ENCODE results near the gene KCNMA1.

The KCNMA1 gene

GRCh38 chr10:77231884-77232610, 405.6 kb downstream of the KCNMA1 start:
- Histone ChIP-seq H3K27me3 (ENCODE audit: insufficient read depth, insufficient read length) (no peaks in the 10 kb centered on the region), H3K9me3 (ENCODE audit: insufficient read depth, low read length) (peaks cover 19% of the 10 kb centered on the region; the same call in 1 of the 2 replicates), H3K36me3 (ENCODE audit: insufficient read depth, insufficient read length, low read length) (no peaks in the 10 kb centered on the region), H3K4me1 (ENCODE audit: insufficient read depth, insufficient read length) (no peaks in the 10 kb centered on the region), H3K4me3 (ENCODE audit: insufficient read length, low read depth) (no peak overlapping the region), H3K9ac (ENCODE audit: insufficient read length, low read depth) (no peak overlapping the region)
- no peak for DNase-seq (ENCODE audit: low read depth, low spot score)
- no peak for TF ChIP-seq ZNF274 (IDR thresholded peaks at IDR 0.05; ENCODE audit: low read depth, low read length)
- TF ChIP-seq SUZ12 (IDR thresholded peaks at IDR 0.05; ENCODE audit: extremely low read depth, insufficient read depth, insufficient read length), result no peak
- no peak for TF ChIP-seq YY1 (IDR thresholded peaks at IDR 0.05; ENCODE audit: insufficient read depth, insufficient read length)

- H3K9ac ChIP-seq (ENCODE audit: insufficient read length, low read depth), result no peak overlapping the region
- peaks cover 19% of the 10 kb centered on the region; the same call in 1 of the 2 replicates for H3K9me3 ChIP-seq (ENCODE audit: insufficient read depth, low read length)
- no peak overlapping the region for H3K4me3 ChIP-seq (ENCODE audit: insufficient read length, low read depth)
- no peaks in the 10 kb centered on the region for H3K36me3 ChIP-seq (ENCODE audit: insufficient read depth, insufficient read length, low read length)
- no peak for DNase-seq (ENCODE audit: low read depth, low spot score)
- H3K27me3 ChIP-seq (ENCODE audit: insufficient read depth, insufficient read length), result no peaks in the 10 kb centered on the region
- TF ChIP-seq SUZ12 (IDR thresholded peaks at IDR 0.05; ENCODE audit: extremely low read depth, insufficient read depth, insufficient read length), result no peak
- no peak for TF ChIP-seq ZNF274 (IDR thresholded peaks at IDR 0.05; ENCODE audit: low read depth, low read length)
- TF ChIP-seq YY1 (IDR thresholded peaks at IDR 0.05; ENCODE audit: insufficient read depth, insufficient read length), result no peak
- H3K4me1 ChIP-seq (ENCODE audit: insufficient read depth, insufficient read length), result no peaks in the 10 kb centered on the region
Measured at GRCh38 chr10:77231375-77231774, 406.2 kb downstream of the KCNMA1 start.

- Histone ChIP-seq H3K27me3 (ENCODE audit: insufficient read depth, insufficient read length) (no peaks in the 10 kb centered on the region), H3K9ac (ENCODE audit: insufficient read length, low read depth) (no peak overlapping the region), H3K9me3 (ENCODE audit: insufficient read depth, low read length) (peaks cover 12% of the 10 kb centered on the region; the same call in 1 of the 2 replicates), H3K4me1 (ENCODE audit: insufficient read depth, insufficient read length) (peaks cover 3% of the 10 kb centered on the region), H3K4me3 (ENCODE audit: insufficient read length, low read depth) (no peak overlapping the region), H3K36me3 (ENCODE audit: insufficient read depth, insufficient read length, low read length) (no peaks in the 10 kb centered on the region)
- no peak for DNase-seq (ENCODE audit: low read depth, low spot score)
- TF ChIP-seq ZNF274 (IDR thresholded peaks at IDR 0.05; ENCODE audit: low read depth, low read length), result no peak
- TF ChIP-seq YY1 (IDR thresholded peaks at IDR 0.05; ENCODE audit: insufficient read depth, insufficient read length), result no peak
- TF ChIP-seq SUZ12 (IDR thresholded peaks at IDR 0.05; ENCODE audit: extremely low read depth, insufficient read depth, insufficient read length), result no peak
Measured at GRCh38 chr10:77230194-77230593, 407.4 kb downstream of the KCNMA1 start.

- Histone ChIP-seq H3K9me3 (ENCODE audit: insufficient read depth, low read length) (peaks cover 12% of the 10 kb centered on the region; the same call in 1 of the 2 replicates), H3K9ac (ENCODE audit: insufficient read length, low read depth) (no peak overlapping the region), H3K27me3 (ENCODE audit: insufficient read depth, insufficient read length) (no peaks in the 10 kb centered on the region), H3K4me3 (ENCODE audit: insufficient read length, low read depth) (no peak overlapping the region), H3K36me3 (ENCODE audit: insufficient read depth, insufficient read length, low read length) (no peaks in the 10 kb centered on the region), H3K4me1 (ENCODE audit: insufficient read depth, insufficient read length) (peaks cover 3% of the 10 kb centered on the region)
- TF ChIP-seq YY1 (IDR thresholded peaks at IDR 0.05; ENCODE audit: insufficient read depth, insufficient read length) (no peak), ZNF274 (IDR thresholded peaks at IDR 0.05; ENCODE audit: low read depth, low read length) (no peak), SUZ12 (IDR thresholded peaks at IDR 0.05; ENCODE audit: extremely low read depth, insufficient read depth, insufficient read length) (no peak)
- DNase-seq (ENCODE audit: low read depth, low spot score), result no peak
Measured at GRCh38 chr10:77229704-77230103, 407.9 kb downstream of the KCNMA1 start.

- Histone ChIP-seq H3K9ac (ENCODE audit: insufficient read length, low read depth) (no peak overlapping the region), H3K27me3 (ENCODE audit: insufficient read depth, insufficient read length) (no peaks in the 10 kb centered on the region), H3K36me3 (ENCODE audit: insufficient read depth, insufficient read length, low read length) (no peaks in the 10 kb centered on the region), H3K9me3 (ENCODE audit: insufficient read depth, low read length) (peaks cover 9% of the 10 kb centered on the region; the same call in 1 of the 2 replicates), H3K4me1 (ENCODE audit: insufficient read depth, insufficient read length) (peaks cover 3% of the 10 kb centered on the region), H3K4me3 (ENCODE audit: insufficient read length, low read depth) (no peak overlapping the region)
- no peak for TF ChIP-seq YY1 (IDR thresholded peaks at IDR 0.05; ENCODE audit: insufficient read depth, insufficient read length)
- TF ChIP-seq SUZ12 (IDR thresholded peaks at IDR 0.05; ENCODE audit: extremely low read depth, insufficient read depth, insufficient read length), result no peak
- no peak for TF ChIP-seq ZNF274 (IDR thresholded peaks at IDR 0.05; ENCODE audit: low read depth, low read length)
- DNase-seq (ENCODE audit: low read depth, low spot score), result no peak
Measured at GRCh38 chr10:77228559-77228958, 409.0 kb downstream of the KCNMA1 start.

GRCh38 chr10:77226853-77227565, 410.6 kb downstream of the KCNMA1 start:
- Histone ChIP-seq H3K36me3 (ENCODE audit: insufficient read depth, insufficient read length, low read length) (no peaks in the 10 kb centered on the region), H3K27me3 (ENCODE audit: insufficient read depth, insufficient read length) (no peaks in the 10 kb centered on the region), H3K4me1 (ENCODE audit: insufficient read depth, insufficient read length) (peaks cover 3% of the 10 kb centered on the region), H3K4me3 (ENCODE audit: insufficient read length, low read depth) (no peak overlapping the region), H3K9ac (ENCODE audit: insufficient read length, low read depth) (no peak overlapping the region), H3K9me3 (ENCODE audit: insufficient read depth, low read length) (no peaks in the 10 kb centered on the region)
- DNase-seq (ENCODE audit: low read depth, low spot score), result no peak
- TF ChIP-seq ZNF274 (IDR thresholded peaks at IDR 0.05; ENCODE audit: low read depth, low read length) (no peak), YY1 (IDR thresholded peaks at IDR 0.05; ENCODE audit: insufficient read depth, insufficient read length) (no peak), SUZ12 (IDR thresholded peaks at IDR 0.05; ENCODE audit: extremely low read depth, insufficient read depth, insufficient read length) (no peak)

GRCh38 chr10:77226452-77226851, 411.2 kb downstream of the KCNMA1 start:
- Histone ChIP-seq H3K9me3 (ENCODE audit: insufficient read depth, low read length) (no peaks in the 10 kb centered on the region), H3K4me3 (ENCODE audit: insufficient read length, low read depth) (no peak overlapping the region), H3K9ac (ENCODE audit: insufficient read length, low read depth) (no peak overlapping the region), H3K4me1 (ENCODE audit: insufficient read depth, insufficient read length) (peaks cover 3% of the 10 kb centered on the region), H3K36me3 (ENCODE audit: insufficient read depth, insufficient read length, low read length) (no peaks in the 10 kb centered on the region), H3K27me3 (ENCODE audit: insufficient read depth, insufficient read length) (no peaks in the 10 kb centered on the region)
- TF ChIP-seq YY1 (IDR thresholded peaks at IDR 0.05; ENCODE audit: insufficient read depth, insufficient read length) (no peak), SUZ12 (IDR thresholded peaks at IDR 0.05; ENCODE audit: extremely low read depth, insufficient read depth, insufficient read length) (no peak)
- no peak for DNase-seq (ENCODE audit: low read depth, low spot score)

Measured in NT2/D1 (cell line).